GM18861 (cell line): ENCODE results near the gene GALNT11.

Source experiments
- ATAC-seq: cut with Tn5 transposase; IDR thresholded peaks from one replicate; pipeline ENCODE4 v1.9.1; 2021; ENCODE audit not compliant: unreplicated experiment

The GALNT11 gene

DNA sequence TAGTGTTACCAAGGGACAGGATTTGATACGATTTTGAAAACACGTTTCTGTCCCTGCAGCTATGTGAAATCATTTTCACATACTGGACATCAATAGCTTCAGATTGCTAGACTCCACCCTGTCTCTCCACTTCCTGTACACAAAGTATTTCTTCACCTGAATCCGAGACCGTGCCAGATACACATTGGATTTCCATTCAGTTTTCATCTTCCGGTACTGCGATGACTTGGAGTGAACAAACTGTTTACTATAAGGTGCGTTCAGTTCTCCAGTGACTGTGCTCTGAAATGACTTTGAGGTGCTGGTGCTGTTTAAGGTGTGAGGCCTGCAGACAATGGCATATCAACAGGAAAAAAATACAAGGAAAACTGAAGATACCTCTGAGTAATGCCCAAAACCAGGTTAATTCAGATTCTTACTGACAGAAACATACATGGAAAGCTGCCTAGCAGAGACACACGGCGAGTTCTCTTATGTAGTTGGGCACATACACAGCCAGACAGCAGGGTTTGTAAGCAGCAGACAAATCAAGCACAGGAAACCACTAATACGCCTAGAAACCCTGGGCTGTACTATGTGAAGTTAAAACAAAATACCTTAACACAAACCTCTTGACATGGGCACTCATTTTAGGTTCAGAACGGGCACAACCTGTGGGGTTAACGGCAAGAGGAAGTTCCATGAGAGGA, 119.2 kb downstream of the GALNT11 start:
- ATAC-seq, result no peak

DNA sequence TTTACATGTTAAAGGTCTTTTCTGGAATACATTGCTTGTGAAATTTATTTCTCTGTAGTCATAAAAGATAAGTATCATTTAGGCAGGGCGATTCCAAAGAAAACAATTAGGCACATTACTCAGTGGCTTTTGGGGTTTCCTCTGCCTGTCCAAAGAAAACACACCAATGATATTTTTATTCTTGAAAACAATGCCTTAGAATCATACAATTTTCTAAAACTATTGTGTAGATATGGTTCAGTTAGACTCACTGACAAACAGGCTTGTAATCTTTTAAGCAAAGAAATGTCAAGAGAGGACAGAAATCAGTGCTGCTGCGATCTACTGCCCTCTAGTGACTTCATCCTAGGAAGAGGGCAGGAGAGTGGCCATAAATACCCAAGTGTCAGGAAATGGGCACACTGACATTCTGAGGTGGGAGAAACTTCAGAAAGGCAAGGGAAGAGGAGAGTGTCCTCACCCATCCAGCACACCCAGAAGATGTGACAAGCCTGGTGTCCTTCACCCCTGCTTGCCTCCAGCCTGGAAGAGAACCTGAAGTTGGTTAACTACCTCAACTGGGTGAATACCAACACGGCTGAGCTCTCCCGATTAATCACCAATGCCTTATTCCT, 120.5 kb downstream of the GALNT11 start:
- no peak for ATAC-seq

DNA sequence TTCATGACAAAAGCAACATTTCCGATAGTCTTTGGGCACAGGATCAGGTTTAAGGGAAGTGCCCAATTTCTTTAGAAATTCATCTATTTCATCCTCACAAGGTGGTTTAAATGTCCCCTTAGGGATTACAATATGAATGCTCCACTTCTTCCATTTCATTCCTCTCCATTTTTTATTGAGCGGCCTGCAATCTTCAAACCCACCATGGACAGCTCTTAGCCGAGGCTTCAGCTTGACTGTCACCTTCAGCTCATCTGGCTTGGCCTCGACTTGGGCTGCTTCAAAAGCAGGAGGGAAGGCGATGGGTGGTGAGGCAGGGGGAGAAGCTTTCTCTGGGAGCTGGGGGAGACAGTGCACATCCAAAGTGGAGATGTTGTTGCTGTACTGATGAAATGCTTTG, 123.2 kb downstream of the GALNT11 start:
- ATAC-seq, result no peak

DNA sequence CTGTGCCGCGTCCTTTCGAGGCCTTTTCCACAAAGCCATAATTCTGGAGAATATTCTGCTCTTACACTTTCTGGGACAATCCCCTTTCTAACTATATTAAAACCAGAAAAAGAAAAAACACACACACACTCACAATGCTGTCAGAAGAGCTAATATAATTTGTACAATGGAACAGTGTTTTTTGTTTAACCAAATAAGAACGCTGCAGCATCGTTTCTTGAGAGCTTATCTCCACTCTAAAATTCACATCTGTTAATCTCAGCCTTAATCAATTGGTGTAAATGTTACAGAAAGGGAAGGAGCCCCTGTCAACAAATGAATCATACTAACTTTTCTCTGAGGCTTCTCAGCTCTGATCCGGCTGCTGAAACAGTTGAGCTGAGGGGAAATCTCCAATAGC, 123.9 kb downstream of the GALNT11 start:
- no peak for ATAC-seq

DNA sequence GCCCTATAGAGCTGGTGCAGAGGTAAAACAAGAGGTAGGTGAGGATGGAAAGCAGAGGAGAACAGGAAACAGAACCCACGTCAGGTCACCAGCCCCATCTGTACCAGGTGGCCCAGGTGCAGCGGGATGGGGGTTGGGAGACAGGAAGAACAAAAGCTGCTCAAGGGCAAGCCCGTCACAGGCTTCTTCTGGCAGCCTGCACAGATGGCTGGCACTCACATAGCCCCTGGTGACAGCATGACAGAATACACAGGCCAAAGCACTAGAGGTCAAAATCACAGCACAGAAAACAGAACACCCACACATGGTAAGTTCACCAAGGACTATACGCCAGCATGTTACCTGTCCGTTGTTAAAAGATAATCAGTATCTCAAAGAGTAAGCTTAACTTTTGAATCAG, 126.8 kb downstream of the GALNT11 start:
- ATAC-seq, result no peak

DNA sequence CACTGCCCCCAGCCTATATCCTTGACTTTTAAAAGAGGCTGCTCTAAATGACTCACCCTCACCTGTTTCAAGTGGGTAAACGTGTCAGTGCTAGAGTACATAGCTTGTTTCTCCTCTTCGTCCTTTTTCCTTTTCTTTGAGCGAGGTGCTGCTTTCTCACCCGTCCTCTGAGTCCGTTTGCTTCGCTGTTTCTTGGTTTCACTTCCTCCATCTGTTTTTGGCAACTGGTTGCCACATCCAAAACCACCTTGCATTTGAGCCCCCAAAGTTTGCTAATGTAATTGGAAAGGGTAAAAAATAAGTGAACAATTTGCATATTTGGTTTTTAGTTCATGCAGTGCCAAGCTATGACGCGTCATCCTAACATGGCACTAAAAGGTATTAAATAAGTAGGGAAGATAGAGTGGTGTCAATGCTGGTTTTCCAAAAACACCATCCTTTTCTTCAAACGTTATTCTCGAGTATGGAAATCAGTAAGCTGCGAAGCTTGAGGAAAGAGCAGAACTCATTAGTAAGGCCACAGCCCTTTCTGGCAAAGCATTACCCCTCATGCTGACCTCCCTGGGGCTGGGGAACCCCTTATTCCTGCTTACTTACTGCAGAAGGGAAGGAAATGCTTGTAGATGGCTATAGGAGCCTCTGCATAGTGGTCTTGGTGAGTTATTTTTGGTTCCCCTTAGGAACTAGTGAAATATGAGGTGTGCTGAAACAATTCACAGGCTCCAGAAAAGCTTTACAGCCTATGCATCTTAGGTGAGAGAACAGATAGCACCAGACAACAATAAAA, 133.5 kb downstream of the GALNT11 start:
- peak; percentile 87 for ATAC-seq

DNA sequence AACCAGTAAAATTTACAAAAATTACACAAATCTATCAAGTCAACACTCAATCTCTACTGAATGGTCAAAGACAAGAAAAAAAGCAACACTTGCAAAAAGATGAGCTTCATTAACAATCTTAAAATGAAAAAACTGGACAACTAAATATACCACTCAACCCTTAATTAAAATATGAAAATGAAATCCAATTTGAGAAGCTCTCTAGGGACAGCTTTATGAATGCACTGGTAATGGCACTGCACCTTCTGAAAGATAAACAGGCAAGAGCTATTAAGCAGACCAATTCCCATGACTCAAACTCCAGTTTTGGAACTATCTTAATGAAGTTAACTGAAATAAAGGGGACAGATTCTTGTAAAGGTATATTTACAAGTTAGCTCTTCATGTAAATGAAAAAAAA, 135.7 kb downstream of the GALNT11 start:
- ATAC-seq, result no peak

DNA sequence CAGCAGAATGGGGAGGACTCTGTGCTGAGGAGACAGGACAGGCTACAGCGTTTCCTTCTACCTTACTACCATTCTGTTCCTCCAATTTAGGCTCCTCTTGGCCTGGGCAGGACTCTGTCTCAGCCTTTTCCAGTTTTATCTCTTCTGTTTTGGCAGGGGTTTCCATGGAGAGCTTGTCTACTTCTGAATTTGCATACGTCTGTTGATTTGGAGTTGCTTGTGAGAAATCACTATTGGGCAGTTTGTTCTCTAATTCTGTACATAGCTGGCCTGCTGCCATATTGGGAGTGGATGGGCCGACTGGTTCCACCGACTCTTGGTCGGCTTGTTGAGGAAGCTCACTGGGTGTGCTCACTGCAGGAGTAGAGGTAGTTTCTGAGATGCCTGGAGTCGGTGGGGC, 136.8 kb downstream of the GALNT11 start:
- ATAC-seq, result no peak
